HCT116 (cell line): Measurements from ENCODE around the gene SUFU. TPM values are rescaled to one million over a fixed set of nuclear protein-coding genes. Genes with fewer than 3 reads are reported as not detected.

Experiments used
- ATAC-seq: fragments of 200-7000 bp; cut with Tn5 transposase; 2 replicates; pipeline ENCODE4 v1.9.1; 2020; ENCODE audit warnings: mild to moderate bottlenecking, moderate library complexity
- BruUV-seq: library from RNA; stranded (reverse); fragments of 400-500 nt; replicated peaks from 2 replicates; lab custom pipeline; 2021; lab: Mats Ljungman, UMichigan
- CTCF ChIA-PET: fragments of 300-600 bp; sonication (Branson Sonifier 250); formaldehyde crosslinking; loops from one replicate; lab custom pipeline; 2021; ENCODE audit warnings: antibody characterized with exemption; lab: Charles Lee
- POLR2A ChIA-PET: fragments of 300-600, 350-600 bp; sonication (Branson Sonifier 250); formaldehyde crosslinking; loops from one replicate; lab custom pipeline; 2021; ENCODE audit warnings: antibody characterized with exemption; lab: Charles Lee
- RAD21 ChIA-PET, 2 experiments: fragments of 300-600 bp; sonication (Branson Sonifier 250); formaldehyde crosslinking; loops; one replicate each; lab custom pipeline; 2023; ENCODE audit warnings: low total read pairs in 2 of 2; ENCODE audit not compliant: uncharacterized antibody in 2 of 2, unreplicated experiment in 2 of 2, low non-redundant PET in 1 of 2; lab: Charles Lee
- DNase-seq: peaks from one replicate; pipeline ENCODE4 v3.0.0-alpha.2; 2010; ENCODE audit warnings: low read depth, low spot score
- H2AFZ ChIP-seq: fragments of 200-600 bp; shearing (Covaris generic), sonication (generic); 2 replicates; pipeline ENCODE4 v1.6.1; 2017; ENCODE audit warnings: low read depth, mixed run types, mixed read lengths, antibody characterized with exemption, low read length; ENCODE audit not compliant: poor library complexity, severe bottlenecking
- H3K27ac ChIP-seq: 2 replicates; pipeline ENCODE4 v1.5.1; 2012; ENCODE audit warnings: low read depth, low read length
- H3K27me3 ChIP-seq: fragments of 200-600 bp; sonication (generic); 2 replicates; pipeline ENCODE4 v1.6.1; 2016; ENCODE audit warnings: mixed run types, low read length, mixed read lengths; ENCODE audit not compliant: insufficient read depth
- H3K36me3 ChIP-seq, 2 experiments: fragments of 200-500 bp in 1 of 2; fragments of 200-600 bp in 1 of 2; sonication (Bioruptor generic) in 1 of 2; sonication (generic) in 1 of 2; 2 replicates each; pipeline versions ENCODE4 v1.5.1 to v1.6.1; 2014 to 2016; ENCODE audit warnings: low read length in 2 of 2, inconsistent platforms in 1 of 2, mixed read lengths in 1 of 2, mixed run types in 1 of 2; ENCODE audit not compliant: insufficient read depth in 2 of 2, control insufficient read depth in 1 of 2
- H3K4me1 ChIP-seq, 2 experiments: fragments of 200-600 bp in 1 of 2; sonication (generic) in 1 of 2; 2 replicates each; pipeline versions ENCODE4 v1.5.1 to v1.6.1; 2012 to 2017; ENCODE audit warnings: low read length in 2 of 2, inconsistent platforms in 1 of 2, mild to moderate bottlenecking in 1 of 2, mixed read lengths in 1 of 2, mixed run types in 1 of 2, moderate library complexity in 1 of 2; ENCODE audit not compliant: insufficient read depth in 2 of 2, control insufficient read depth in 1 of 2
- H3K4me2 ChIP-seq: fragments of 200-600 bp; sonication (generic); 2 replicates; pipeline ENCODE4 v1.6.1; 2017; ENCODE audit warnings: mixed run types, low read length, mixed read lengths
- H3K4me3 ChIP-seq, 2 experiments: fragments of 200-600 bp in 1 of 2; sonication (generic) in 1 of 2; replicated peaks in 1 of 2; 2 replicates each; pipeline ENCODE4 v1.5.1; 2011 to 2016; ENCODE audit warnings: low read length in 2 of 2, control low read depth in 1 of 2, low read depth in 1 of 2, mild to moderate bottlenecking in 1 of 2, mixed read lengths in 1 of 2, mixed run types in 1 of 2
- H3K79me2 ChIP-seq: fragments of 200-600 bp; sonication (generic); 2 replicates; pipeline ENCODE4 v1.6.1; 2017; ENCODE audit warnings: mild to moderate bottlenecking, mixed run types, low read length, moderate library complexity, mixed read lengths; ENCODE audit not compliant: insufficient read depth
- H3K9ac ChIP-seq: fragments of 200-600 bp; sonication (generic); 2 replicates; pipeline ENCODE4 v1.6.1; 2016; ENCODE audit warnings: low read length, mixed read lengths
- H3K9me2 ChIP-seq: fragments of 200-600 bp; sonication (generic), shearing (Covaris generic); 2 replicates; pipeline ENCODE4 v1.6.1; 2017; ENCODE audit warnings: mixed run types, mild to moderate bottlenecking, moderate library complexity; ENCODE audit not compliant: insufficient read depth
- H3K9me3 ChIP-seq, 2 experiments: fragments of 200-500 bp in 1 of 2; fragments of 200-600 bp in 1 of 2; sonication (Bioruptor generic) in 1 of 2; sonication (generic) in 1 of 2; 2 replicates each; pipeline ENCODE4 v1.6.1; 2014 to 2017; ENCODE audit warnings: low read length in 2 of 2, mixed read lengths in 2 of 2, inconsistent platforms in 1 of 2, low read depth in 1 of 2, mild to moderate bottlenecking in 1 of 2, mixed run types in 1 of 2, moderate library complexity in 1 of 2; ENCODE audit not compliant: control insufficient read depth in 1 of 2, insufficient read depth in 1 of 2
- H4K20me1 ChIP-seq: fragments of 200-600 bp; sonication (generic), shearing (Covaris generic); 2 replicates; pipeline ENCODE4 v1.6.1; 2017; ENCODE audit warnings: mixed run types, mild to moderate bottlenecking, moderate library complexity; ENCODE audit not compliant: insufficient read depth
- ATF3 ChIP-seq: IDR thresholded peaks from 2 replicates; pipeline ENCODE4 v1.6.1; 2012
- CBX3 ChIP-seq: IDR thresholded peaks from 2 replicates; pipeline ENCODE4 v1.6.1; 2012; ENCODE audit warnings: low read depth
- ELF1 ChIP-seq: IDR thresholded peaks from 2 replicates; pipeline ENCODE4 v1.6.1; 2012; ENCODE audit warnings: low read depth, borderline replicate concordance
- FOSL1 ChIP-seq: IDR thresholded peaks from 2 replicates; pipeline ENCODE4 v1.6.1; 2012; ENCODE audit warnings: low read depth
- JUND ChIP-seq: IDR thresholded peaks from 2 replicates; pipeline ENCODE4 v1.6.1; 2012
- MAX ChIP-seq: IDR thresholded peaks from 2 replicates; pipeline ENCODE4 v1.6.1; 2012
- POLR2A ChIP-seq: IDR thresholded peaks from 2 replicates; pipeline ENCODE4 v1.7.0; 2011; ENCODE audit warnings: borderline replicate concordance; ENCODE audit not compliant: insufficient read depth, insufficient read length; ENCODE audit errors: extremely low read depth
- POLR2AphosphoS5 ChIP-seq: IDR thresholded peaks from 2 replicates; pipeline ENCODE4 v1.6.1; 2011; ENCODE audit warnings: mild to moderate bottlenecking, low read depth, low read length, moderate library complexity
- REST ChIP-seq: IDR thresholded peaks from 2 replicates; pipeline ENCODE4 v1.6.1; 2012; ENCODE audit warnings: low read depth
- SIN3A ChIP-seq: IDR thresholded peaks from 2 replicates; pipeline ENCODE4 v1.6.1; 2012; ENCODE audit warnings: low read depth
- SP1 ChIP-seq: IDR thresholded peaks from 2 replicates; pipeline ENCODE4 v1.6.1; 2012; ENCODE audit warnings: low read depth
- SRF ChIP-seq: IDR thresholded peaks from 2 replicates; pipeline ENCODE4 v1.6.1; 2012; ENCODE audit warnings: low read depth
- ZBTB33 ChIP-seq: IDR thresholded peaks from 2 replicates; pipeline ENCODE4 v1.6.1; 2011; ENCODE audit warnings: mild to moderate bottlenecking, low read length, moderate library complexity; ENCODE audit not compliant: insufficient replicate concordance; ENCODE audit errors: extremely low read depth
- ZFX ChIP-seq: fragments of 450-650 bp; IDR thresholded peaks from 2 replicates; pipeline ENCODE4 v1.6.1; 2017
- ZNF274 ChIP-seq: fragments of 200-500 bp; sonication (Bioruptor generic); IDR thresholded peaks from 2 replicates; pipeline ENCODE4 v1.6.1; 2014; ENCODE audit warnings: mild to moderate bottlenecking, low read depth, low read length, inconsistent platforms
- intact Hi-C: fragments of 100-400 bp; cut with micrococcal nuclease; formaldehyde crosslinking; loops from 2 replicates; pipeline ENCODE4 v1.10.0; 2022
- total RNA-seq: library from RNA; stranded (reverse); gene quantifications from one replicate; pipeline ENCODE4 v1.2.1, GENCODE V29; 2021; ENCODE audit not compliant: unreplicated experiment

Gene SUFU
- total RNA-seq, 1 experiment from 2014 or later = 18.8 TPM

- CTCF ChIA-PET = no interaction called here
- TF ChIP-seq POLR2A = no peak
- no peak for TF ChIP-seq SRF
- no peak for TF ChIP-seq SIN3A
- no peak for TF ChIP-seq ZBTB33
- TF ChIP-seq MAX = no peak
- TF ChIP-seq SP1 = no peak
- TF ChIP-seq FOSL1 = no peak
- TF ChIP-seq ATF3 = no peak
- no peak for TF ChIP-seq ZNF274
- no peak for TF ChIP-seq ZFX
- no peak for TF ChIP-seq POLR2AphosphoS5
- no peak for TF ChIP-seq ELF1
- no peak for TF ChIP-seq CBX3
- no peak for TF ChIP-seq REST
- TF ChIP-seq JUND = no peak
- intact Hi-C loops = no loop called here
Observed at GRCh38 chr10:102621443-102622325, 117.9 kb downstream of the SUFU start.

More at GRCh38 chr10:102621443-102622325, 117.9 kb downstream of the SUFU start:
- H3K27ac ChIP-seq = no peak overlapping the region
- no peak overlapping the region for H3K4me3 ChIP-seq
- no TSS peak for BruUV-seq
- H3K36me3 ChIP-seq = 0 out of 4 replicates have a peak, but pooled peaks cover 0 to 3% of the 10 kb centered on the region in 2 experiments
- ATAC-seq (no peak), DNase-seq (no peak)
- no peaks in the 10 kb centered on the region for H3K27me3 ChIP-seq
- POLR2A ChIA-PET = no interaction called here
- H3K4me2 ChIP-seq = no peak overlapping the region
- no peaks in the 10 kb centered on the region for H3K9me3 ChIP-seq
- no peaks in the 10 kb centered on the region for H3K9me2 ChIP-seq
- H3K79me2 ChIP-seq = no peaks in the 10 kb centered on the region
- RAD21 ChIA-PET = no interaction called here
- no peak overlapping the region for H3K9ac ChIP-seq
- no peak overlapping the region for H2AFZ ChIP-seq
- no peaks in the 10 kb centered on the region for H4K20me1 ChIP-seq
- peaks cover 0 to 6% of the 10 kb centered on the region in 2 experiments; a peak in 1 of 4 replicates for H3K4me1 ChIP-seq
